ENCODE results near the gene HGF.

Gene HGF

DNA sequence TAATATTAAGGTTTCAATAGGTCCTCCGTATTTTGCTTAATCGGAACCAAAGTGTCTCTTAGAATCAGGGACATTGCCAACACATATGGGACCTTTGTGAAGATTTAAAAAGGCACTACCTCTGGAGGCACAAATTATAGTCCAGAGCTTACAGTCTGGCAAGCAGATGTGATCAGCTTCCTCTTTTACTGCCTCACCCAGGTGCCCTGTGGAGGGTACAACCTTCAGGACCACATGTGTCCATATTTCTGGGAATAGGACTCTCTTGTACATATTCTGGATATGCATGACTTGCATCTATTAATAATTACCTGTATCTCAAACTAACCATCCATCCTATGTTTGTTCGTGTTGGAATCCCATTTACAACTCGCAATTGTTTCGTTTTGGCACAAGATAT is 60.0 kb downstream of the HGF start:
- Histone ChIP-seq H3K27ac (ENCODE audit: low read depth, low read length) (no peak overlapping the region), H3K9me2 (replicated peaks; ENCODE audit: insufficient read depth, low read length) (no peaks in the 10 kb centered on the region), H4K20me1 (ENCODE audit: low read depth, low read length) (no peaks in the 10 kb centered on the region), H3K9ac (ENCODE audit: low read length) (no peak overlapping the region), H3F3A (ENCODE audit: insufficient read depth) (no peaks in the 10 kb centered on the region), H3K4me3 (ENCODE audit: insufficient read depth, low read length, poor library complexity, severe bottlenecking) (no peak overlapping the region), H2AFZ (ENCODE audit: low read depth, low read length, severe bottlenecking) (no peak overlapping the region), H3K4me2 (ENCODE audit: low read depth, low read length, poor library complexity, severe bottlenecking) (no peak overlapping the region), H3K9me3 (ENCODE audit: insufficient read depth, low read length) (no peaks in the 10 kb centered on the region), H3K27me3 (ENCODE audit: low read length) (no peaks in the 10 kb centered on the region), H3K79me2 (ENCODE audit: insufficient read depth, low read length) (no peaks in the 10 kb centered on the region), H3K36me3 (ENCODE audit: low read length) (no peaks in the 10 kb centered on the region)
- no peak for TF ChIP-seq EZH2phosphoT487 (conservative IDR thresholded peaks at IDR 0.05; ENCODE audit: low read length)
- TF ChIP-seq, protein P1, sequence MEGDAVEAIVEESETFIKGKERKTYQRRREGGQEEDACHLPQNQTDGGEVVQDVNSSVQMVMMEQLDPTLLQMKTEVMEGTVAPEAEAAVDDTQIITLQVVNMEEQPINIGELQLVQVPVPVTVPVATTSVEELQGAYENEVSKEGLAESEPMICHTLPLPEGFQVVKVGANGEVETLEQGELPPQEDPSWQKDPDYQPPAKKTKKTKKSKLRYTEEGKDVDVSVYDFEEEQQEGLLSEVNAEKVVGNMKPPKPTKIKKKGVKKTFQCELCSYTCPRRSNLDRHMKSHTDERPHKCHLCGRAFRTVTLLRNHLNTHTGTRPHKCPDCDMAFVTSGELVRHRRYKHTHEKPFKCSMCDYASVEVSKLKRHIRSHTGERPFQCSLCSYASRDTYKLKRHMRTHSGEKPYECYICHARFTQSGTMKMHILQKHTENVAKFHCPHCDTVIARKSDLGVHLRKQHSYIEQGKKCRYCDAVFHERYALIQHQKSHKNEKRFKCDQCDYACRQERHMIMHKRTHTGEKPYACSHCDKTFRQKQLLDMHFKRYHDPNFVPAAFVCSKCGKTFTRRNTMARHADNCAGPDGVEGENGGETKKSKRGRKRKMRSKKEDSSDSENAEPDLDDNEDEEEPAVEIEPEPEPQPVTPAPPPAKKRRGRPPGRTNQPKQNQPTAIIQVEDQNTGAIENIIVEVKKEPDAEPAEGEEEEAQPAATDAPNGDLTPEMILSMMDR (IDR thresholded peaks at IDR 0.05; ENCODE audit: insufficient read depth, low read length, poor library complexity, severe bottlenecking): no peak

GRCh38 chr7:81707966-81708365 is 61.9 kb downstream of the HGF start:
- Histone ChIP-seq H3K27me3 (ENCODE audit: low read length) (no peaks in the 10 kb centered on the region), H3K9ac (ENCODE audit: low read length) (no peak overlapping the region), H3F3A (ENCODE audit: insufficient read depth) (no peaks in the 10 kb centered on the region), H3K27ac (ENCODE audit: low read depth, low read length) (no peak overlapping the region), H3K79me2 (ENCODE audit: insufficient read depth, low read length) (no peaks in the 10 kb centered on the region), H2AFZ (ENCODE audit: low read depth, low read length, severe bottlenecking) (no peak overlapping the region), H3K36me3 (ENCODE audit: low read length) (no peaks in the 10 kb centered on the region), H3K9me2 (replicated peaks; ENCODE audit: insufficient read depth, low read length) (no peaks in the 10 kb centered on the region), H4K20me1 (ENCODE audit: low read depth, low read length) (no peaks in the 10 kb centered on the region), H3K9me3 (ENCODE audit: insufficient read depth, low read length) (no peaks in the 10 kb centered on the region), H3K4me3 (ENCODE audit: insufficient read depth, low read length, poor library complexity, severe bottlenecking) (no peak overlapping the region), H3K4me2 (ENCODE audit: low read depth, low read length, poor library complexity, severe bottlenecking) (no peak overlapping the region)
- TF ChIP-seq EZH2phosphoT487 (conservative IDR thresholded peaks at IDR 0.05; ENCODE audit: low read length): no peak
- TF ChIP-seq, protein P1 (IDR thresholded peaks at IDR 0.05; ENCODE audit: insufficient read depth, low read length, poor library complexity, severe bottlenecking): no peak

DNA sequence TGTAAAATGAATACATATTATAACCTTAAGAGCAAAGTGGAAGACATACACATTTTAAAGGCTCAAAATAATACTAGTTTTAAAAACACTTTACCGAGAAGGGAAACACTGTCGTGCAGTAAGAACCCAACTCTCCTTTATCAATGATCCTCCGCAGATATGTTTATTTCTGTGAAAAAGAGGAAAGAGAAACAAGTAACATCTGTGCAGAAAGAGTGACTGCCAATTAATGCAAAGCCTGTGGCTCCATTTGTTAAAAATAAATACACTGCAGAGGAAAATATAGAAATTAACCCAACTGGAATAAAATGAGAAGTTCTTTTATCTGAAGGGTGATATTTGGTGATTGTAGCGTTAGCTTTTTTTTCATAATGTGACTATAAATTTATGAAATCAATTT is 62.7 kb downstream of the HGF start:
- Histone ChIP-seq H3K4me2 (ENCODE audit: low read depth, low read length, poor library complexity, severe bottlenecking) (no peak overlapping the region), H3F3A (ENCODE audit: insufficient read depth) (no peaks in the 10 kb centered on the region), H3K9me2 (replicated peaks; ENCODE audit: insufficient read depth, low read length) (no peaks in the 10 kb centered on the region), H2AFZ (ENCODE audit: low read depth, low read length, severe bottlenecking) (no peak overlapping the region), H3K27me3 (ENCODE audit: low read length) (no peaks in the 10 kb centered on the region), H3K4me3 (ENCODE audit: insufficient read depth, low read length, poor library complexity, severe bottlenecking) (no peak overlapping the region), H3K36me3 (ENCODE audit: low read length) (no peaks in the 10 kb centered on the region), H3K79me2 (ENCODE audit: insufficient read depth, low read length) (no peaks in the 10 kb centered on the region), H3K27ac (ENCODE audit: low read depth, low read length) (no peak overlapping the region), H3K9me3 (ENCODE audit: insufficient read depth, low read length) (no peaks in the 10 kb centered on the region), H3K9ac (ENCODE audit: low read length) (no peak overlapping the region), H4K20me1 (ENCODE audit: low read depth, low read length) (no peaks in the 10 kb centered on the region)
- TF ChIP-seq, protein P1 (IDR thresholded peaks at IDR 0.05; ENCODE audit: insufficient read depth, low read length, poor library complexity, severe bottlenecking): no peak
- TF ChIP-seq EZH2phosphoT487 (conservative IDR thresholded peaks at IDR 0.05; ENCODE audit: low read length): no peak
